Activated T-cell treated with anti-CD3 and anti-CD28 coated beads, Interleukin-2, amount 50 U/mL, for 1 hour (primary cell): Measurements from ENCODE around the gene GID8.

ENCODE experiments used
- DNase-seq: peaks from one replicate; pipeline ENCODE4 v3.0.0-alpha.2; 2020

Gene GID8

GRCh38 chr20:62991196-62991807 lies 53.4 kb downstream of the GID8 start:
- no peak for DNase-seq

GRCh38 chr20:62991863-62992262 lies 53.9 kb downstream of the GID8 start:
- DNase-seq, result no peak

GRCh38 chr20:62993856-62994494 lies 56.0 kb downstream of the GID8 start:
- no peak for DNase-seq

- no peak for DNase-seq
Observed at GRCh38 chr20:62994869-62995281, 56.9 kb downstream of the GID8 start.

- no peak for DNase-seq
Observed at GRCh38 chr20:62995481-62995880, 57.5 kb downstream of the GID8 start.

DNA sequence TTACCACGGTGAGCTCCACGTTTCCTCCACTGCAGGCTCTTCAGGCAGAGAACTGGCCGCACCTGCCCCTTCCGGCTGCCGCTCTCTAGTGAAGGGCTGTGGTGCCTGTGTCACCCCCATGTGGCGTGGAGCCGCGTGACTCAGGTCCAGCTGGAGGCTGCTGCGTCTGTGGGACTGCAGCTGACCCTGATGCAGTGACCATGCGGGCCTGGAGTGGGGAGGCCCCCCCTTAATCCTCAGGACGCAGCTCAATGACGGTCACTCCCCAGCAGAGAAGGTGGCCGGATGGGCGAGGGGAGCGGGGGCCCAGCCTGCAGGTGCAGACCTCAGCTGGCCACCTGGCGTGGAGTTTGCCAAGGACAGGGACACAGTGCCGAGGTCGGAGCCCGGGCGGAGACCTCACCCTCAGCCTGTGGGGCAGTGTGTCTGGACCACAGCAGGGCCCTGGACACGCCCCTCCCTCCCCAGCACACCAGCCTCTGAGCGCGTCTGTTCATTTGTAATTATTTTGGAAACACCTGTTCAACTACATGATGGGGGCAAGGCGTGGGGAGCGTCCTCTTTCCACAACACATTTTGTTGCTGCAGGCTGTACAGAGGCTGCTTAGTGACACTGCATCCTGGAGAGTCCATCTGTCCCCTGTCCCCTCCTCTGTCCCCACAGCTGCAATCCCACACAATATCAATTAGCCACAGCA lies 58.1 kb downstream of the GID8 start:
- no peak for DNase-seq

GRCh38 chr20:62996596-62996982 lies 58.6 kb downstream of the GID8 start:
- DNase-seq, result no peak

DNA sequence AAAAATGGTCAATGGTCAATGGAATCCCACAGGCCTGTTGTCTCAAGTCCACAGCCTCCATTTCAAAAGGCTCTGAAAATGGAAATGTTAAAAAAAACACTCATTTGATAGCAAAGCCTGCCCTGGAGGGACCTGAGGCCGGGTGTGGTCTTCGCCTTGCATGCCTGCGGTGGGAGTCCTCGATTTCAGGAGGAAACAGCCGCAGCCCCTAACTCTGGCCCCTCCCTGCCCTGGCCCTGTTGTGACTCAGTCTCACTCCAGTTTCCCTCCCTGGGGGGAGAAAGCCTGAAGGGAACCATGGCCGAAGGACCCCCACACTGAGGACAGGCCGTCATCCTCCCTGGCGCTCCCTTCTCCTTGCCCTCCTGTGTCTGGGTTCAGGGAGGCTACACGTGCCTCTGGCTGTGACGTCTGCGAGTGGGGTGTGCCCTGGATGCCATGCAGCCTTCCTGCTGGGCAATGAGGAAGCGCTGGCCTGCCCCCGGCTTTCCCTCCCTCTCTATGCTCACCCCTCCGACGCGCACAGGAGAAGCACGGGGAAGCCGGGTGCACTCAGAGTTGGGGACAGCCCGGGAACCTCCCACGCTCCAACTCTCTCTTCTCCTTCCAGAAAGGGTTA lies 59.6 kb downstream of the GID8 start:
- DNase-seq, result no peak
